Measurements from ENCODE around the gene CCDC102B.
"Not testable (repeated sequence)": the region's sequence is repeated elsewhere in the genome, so short reads cannot be mapped to it uniquely, and the experiment has no call there.

Gene CCDC102B

DNA sequence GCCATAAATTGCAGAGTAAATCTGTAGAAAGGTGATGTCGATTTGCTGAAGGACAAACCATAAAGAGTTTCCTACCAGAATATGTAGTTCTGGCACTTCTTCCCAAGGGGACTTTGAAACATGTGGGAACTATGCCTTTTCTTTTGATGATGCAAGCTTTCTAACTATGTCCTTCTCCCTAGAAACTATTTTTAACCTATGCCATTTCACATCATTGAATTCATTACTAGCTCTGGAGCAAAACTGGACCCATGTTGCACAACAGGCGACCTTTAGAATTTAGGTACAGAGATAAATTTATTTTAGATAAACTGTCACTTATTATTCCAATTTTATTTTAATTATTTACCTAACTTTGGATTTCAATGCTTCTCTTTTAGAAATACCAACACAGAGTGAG lies 186.5 kb downstream of the CCDC102B start:
- no peak for DNase-seq

DNA sequence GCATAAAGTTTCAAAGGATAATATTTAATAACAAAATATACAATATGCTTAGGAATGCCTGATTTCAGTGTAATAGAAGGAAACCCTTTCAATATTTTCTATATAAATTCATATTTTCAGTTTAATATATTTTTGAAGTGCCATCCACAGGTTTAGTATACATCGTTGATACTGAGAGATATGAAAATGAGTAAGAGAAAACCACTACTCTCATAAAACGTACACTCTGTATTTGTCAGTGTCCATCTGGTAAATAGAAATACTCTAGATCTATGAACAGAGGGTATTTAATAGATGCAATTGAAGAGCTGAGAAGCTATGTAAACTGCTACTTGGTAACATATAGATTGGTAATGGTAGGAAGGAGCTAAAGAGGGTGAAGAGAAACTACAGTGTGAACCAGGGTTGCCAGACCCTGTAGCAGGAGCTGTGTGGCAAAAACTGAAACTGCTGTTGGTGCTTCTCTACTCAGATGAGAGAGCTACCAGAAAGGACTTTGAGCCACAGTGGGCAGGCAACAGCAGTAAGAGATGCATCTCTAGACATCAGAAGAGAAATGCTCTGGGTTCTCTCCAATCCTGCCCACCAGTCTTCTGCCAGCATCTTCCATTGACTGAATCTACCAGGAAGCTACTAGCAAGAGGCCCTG lies 187.4 kb downstream of the CCDC102B start:
- DNase-seq: no peak

DNA sequence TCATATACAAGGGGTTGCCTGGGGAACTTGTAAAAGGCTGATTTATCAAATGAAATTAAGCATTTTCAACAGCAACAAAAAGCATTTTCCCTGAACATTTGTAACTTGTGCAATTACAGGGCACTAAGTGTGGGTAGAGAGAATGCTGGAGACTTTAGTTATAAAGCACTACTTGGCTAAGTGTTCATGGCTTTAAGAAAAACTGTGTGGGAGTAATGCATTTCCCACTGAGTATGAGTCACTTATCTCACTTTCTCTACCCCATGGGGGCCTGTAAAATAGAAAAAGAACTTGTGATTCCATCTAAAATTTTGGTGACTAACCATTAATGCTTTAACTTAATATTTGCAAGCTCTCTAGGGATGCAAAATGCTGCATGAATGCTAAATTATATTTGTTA lies 193.4 kb downstream of the CCDC102B start:
- DNase-seq: no peak

DNA sequence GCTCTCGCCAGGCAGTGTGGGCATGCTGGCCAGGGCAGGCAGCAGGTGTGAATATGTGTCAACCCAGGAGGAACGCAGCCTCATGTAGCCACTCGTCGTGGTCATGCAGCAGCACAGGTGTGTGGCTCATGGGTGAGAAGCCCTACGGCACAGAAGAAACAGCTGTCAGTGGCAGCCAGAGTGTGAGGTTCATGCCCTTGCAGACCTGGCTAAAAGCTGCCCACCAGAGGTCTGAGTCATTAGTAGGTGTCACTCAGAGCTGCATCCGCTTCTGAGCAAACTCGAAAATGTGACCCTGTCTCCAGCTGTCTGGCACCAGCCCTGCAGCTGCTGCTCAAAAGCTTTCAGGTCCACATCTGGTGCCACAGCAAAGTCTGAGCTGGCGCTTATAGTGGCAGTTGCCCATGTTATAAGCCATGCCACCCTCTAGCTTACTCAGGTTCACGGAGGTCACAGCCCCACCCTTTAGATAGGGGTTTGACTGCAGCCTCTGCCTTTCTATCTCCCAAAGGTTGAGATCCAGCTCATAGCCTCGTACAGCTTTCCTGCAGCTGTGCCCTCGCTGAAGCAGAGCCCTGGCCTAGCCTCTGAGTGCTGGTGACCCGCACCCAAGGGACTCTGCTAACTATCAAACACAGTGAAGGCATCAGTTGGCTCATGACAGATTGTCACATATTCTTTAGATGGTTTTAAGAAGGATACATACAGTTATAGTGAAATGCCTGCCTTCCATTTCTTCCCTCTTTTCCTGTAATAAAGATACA lies 195.0 kb downstream of the CCDC102B start:
- no peak for DNase-seq

DNA sequence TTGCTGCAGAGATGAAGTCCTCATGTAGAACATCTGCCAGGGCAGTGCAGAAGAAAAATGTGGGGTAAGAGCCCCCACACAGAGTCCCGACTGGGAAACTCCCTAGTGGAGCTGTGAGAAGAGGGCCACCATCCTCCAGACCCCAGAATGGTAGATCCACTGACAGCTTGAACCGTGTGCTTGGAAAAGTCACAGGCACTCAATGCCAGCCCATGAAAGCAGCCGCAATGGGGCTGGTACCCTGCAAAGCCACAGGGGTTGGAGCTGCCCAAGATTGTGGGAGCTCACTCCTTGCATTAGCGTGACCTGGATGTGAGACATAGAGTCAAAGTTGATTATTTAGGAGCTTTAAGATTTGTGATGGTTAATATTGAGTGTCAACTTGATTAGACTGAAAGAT lies 197.8 kb downstream of the CCDC102B start:
- no peak for DNase-seq

DNA sequence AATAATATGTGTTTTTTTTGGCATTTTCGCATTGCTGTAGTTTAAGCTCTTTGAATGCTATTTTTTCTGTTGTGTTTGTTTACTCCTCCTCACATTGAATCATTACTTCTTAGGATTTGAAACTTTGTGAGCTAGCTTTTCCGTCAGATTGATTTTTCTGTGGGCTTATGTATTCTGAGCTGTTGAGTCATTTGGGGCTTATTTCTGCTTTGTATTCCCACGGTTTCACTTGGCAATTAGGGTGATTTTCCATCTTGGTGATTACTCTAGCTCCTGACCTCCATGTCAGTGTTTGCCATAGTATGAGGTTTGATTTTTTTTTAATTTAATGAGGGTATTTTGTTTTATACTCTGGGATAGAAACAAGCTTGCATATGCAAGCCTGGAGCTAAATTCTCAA lies 200.0 kb downstream of the CCDC102B start:
- DNase-seq: no peak

DNA sequence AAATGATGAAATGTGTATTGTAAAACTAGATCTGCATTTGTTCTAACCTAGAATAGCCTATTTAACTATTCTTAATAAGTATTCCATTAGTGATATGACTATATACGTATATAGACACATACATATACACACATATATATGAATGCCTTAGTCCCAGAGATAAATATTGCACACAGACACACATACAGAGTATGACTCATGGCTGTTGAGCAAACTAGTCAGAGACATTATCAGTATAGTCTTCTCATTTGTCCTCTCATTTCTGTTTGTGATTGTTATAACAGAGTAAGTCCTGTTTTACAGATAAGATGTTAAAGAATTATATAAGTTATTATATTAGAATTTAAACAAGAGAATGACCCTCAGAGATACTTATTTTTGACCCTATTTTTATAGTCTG lies 202.5 kb downstream of the CCDC102B start:
- no peak for DNase-seq

DNA sequence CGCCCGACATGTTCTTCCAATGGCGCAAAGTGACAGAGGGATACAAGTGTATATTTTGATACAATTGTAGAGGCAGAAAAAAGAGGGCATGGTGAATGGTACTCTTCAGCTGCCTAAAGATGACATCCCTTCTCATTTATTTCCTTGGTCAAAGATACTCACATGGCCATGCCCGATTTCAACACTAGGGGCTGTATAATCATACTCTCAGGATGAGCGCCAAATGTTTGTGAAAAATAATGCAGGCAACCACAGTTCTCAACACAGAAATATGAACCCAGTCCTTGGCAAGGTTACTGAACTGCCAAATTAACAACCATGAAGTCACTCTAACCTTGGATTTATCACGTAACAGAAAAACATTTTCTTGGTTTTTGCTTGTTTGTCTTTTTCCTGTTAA lies 204.4 kb downstream of the CCDC102B start:
- DNase-seq: no peak

DNA sequence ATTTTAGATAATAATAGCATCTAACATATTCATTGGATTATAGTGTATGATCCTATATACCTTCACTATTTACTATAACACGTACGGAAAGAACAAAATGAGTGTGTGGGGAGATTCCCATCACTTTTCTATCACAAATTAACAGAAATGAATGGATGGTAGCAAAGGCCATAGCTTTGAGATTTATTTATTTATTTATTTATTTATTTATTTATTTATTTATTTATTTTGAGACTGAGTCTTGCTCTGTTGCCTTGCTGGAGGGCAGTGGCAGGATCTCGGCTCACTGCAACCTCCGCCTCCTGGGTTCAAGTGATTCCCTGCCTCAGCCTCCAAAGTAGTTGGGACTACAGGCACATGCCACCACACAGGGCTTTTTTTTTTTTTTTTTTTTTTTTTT lies 208.3 kb downstream of the CCDC102B start:
- not testable (repeated sequence) for DNase-seq

DNA sequence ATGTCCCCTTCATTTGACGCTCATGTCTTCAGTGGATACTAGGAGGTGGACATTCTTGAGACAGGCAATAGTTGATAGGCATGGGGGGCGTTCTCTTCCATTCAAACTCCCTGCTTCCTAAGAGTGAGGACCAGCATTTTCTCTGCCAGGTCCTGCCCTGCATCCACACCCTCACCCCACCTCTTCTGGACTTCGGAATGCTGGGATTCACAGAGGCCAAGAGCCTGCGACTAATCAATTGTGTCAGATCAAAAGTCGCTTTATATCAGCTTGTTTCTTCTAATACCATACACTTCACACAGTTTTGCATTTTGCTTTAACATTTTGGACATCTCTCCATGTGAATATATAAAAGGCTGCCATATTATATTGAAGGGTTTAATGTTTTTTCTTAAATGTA lies 210.7 kb downstream of the CCDC102B start:
- DNase-seq: no peak

DNA sequence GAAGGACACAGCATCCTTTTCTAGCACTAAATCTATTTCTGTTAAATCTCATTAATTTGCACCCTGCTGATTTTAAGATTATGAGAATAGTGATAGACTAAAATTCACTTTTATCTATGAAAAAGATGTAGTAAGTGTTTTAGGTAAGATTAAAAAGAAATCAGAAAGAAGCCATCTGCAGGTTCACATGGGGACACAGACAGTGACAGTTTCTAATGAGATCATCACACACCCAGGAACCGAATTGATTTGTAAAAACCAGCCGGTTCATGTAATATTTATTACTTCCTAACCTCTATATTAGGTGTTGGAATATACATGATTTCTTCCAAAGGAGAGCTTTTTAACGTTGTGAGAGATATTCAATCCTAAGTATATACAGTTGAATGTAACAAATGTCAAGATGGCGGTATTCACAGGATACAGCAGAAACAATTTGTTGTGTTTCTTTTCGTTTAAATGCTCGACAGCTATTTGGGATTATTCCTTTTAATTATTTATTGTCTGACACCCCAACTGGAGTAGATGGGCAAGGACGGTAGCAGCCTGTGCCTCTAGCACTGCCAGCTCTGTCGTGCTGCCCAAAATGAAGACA lies 223.4 kb downstream of the CCDC102B start:
- no peak for DNase-seq

DNA sequence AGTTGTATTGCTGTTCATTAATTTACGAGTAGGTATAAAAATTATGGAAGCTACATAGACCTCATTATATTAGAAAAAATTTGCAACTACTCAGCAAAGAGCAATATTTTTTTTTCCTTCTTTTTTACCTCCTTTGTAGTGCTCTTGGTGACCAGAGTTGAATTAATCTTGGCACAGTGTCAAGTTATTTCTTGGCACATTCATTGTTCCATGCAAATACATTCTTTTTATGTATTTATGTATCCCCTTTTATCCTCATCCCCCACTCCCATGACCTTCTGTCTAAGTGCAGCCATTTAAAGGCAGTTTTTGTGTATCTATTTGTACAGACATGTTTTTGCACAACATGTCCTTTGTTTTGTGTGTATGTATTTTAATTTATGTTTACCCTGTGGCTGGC lies 224.5 kb downstream of the CCDC102B start:
- DNase-seq: no peak

DNA sequence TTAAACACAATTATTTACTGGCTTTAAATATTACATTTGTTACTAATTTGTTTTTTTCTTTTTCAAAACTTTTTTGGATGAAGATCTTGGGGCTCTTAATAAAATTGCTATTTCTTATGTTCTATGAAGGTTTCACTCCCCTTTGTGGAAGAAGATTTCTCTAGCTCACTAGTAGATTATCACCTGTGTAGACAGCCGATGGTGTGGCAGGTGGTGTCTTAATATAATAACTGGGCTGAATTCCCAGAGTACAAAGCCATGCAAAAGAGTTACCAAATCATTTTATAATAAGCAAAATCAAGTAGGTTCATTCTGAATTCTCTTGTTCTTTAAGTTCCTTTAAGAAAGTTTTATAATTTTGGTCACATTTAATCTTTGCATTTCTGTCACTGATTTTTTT lies 233.7 kb downstream of the CCDC102B start:
- DNase-seq: no peak

DNA sequence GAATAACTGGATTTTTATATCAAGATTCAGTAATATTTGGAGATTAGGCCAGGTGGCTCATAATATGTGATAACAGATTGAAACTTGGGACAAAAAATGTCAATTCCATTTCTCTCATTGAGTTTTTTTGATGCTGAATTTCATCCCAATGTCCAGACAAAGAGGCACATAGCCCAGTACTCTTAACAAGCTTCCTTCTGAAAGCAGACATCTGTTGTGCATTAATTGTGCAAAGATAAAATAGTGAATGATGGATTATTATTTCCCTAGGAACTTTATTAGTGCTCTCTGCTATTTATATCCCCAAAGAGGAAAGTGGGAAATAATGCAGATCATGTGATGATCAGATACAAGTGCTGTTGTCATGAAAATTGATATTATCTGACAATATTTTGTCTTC lies 234.1 kb downstream of the CCDC102B start:
- DNase-seq: no peak

DNA sequence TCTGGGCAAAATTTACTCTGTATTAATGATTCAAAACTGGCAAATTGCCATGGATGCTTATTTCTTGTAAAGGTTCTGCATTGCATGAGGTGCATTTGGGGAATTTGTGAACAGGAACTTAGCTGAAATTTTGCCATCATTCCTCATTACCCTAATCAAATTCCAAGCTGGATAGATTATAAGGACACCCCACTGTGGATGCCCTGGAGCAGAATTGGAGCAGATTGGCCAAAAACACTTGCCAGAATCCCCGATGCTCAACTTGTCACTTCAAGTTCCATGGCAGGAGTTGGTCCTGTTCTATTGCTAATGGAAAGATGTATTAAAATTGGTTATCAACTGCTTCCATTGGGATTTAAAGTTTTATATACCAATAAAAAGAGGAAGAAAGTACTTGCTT lies 237.9 kb downstream of the CCDC102B start:
- no peak for DNase-seq

DNA sequence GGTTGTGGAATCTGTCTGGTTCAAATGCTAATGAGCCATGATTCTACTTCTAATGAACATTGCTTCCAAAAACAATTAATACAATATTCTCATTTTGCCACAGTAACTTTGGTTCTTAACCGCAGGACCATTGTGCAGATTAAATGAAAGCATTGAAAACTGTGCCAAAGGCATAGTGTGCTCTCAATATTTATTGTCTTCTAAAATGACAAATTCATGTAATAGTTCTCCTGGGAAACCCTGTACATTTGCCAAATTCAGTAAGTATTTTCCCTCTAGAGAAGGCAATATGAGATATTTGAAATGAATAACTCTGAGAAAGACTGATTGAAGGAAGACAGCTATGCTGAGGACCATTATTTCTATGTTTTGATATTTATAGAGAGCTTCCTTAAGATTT lies 246.3 kb downstream of the CCDC102B start:
- no peak for DNase-seq

DNA sequence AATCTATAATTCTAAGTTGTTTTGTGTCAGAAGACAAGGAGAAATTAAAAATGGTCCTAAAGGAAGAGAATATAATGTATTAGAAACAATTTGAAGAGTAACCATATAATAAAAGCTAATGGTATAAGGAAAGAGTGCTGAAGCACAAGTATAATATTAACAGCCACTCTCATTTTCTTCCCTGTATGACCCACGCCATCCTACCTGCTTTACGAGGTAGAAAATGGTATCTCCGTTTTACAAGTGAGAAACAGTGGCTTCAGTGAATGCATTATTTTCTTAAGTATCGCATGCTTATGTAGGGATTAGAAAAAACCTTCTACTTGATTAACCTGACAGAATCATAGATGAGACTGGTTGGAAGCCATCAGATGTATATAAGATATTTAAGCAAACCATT lies 266.2 kb downstream of the CCDC102B start:
- no peak for DNase-seq

DNA sequence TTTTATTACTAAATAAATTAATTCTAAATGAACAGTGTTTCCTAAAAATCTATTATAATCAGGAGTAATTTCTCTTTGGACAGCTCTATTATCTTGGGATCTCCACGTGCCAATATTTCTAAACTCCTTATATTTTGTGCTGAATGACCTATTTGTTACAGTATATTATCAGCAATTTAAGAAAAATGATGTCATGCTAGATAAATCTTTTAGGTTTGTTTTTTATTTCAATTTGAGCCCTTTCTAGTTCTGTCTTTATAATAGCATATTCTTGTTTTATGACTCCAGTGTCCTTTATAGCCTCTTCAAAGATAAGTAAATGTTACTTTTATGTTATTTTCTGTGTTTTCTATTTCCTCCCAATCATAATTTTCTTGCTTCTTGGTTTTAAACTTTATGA lies 269.2 kb downstream of the CCDC102B start:
- no peak for DNase-seq

DNA sequence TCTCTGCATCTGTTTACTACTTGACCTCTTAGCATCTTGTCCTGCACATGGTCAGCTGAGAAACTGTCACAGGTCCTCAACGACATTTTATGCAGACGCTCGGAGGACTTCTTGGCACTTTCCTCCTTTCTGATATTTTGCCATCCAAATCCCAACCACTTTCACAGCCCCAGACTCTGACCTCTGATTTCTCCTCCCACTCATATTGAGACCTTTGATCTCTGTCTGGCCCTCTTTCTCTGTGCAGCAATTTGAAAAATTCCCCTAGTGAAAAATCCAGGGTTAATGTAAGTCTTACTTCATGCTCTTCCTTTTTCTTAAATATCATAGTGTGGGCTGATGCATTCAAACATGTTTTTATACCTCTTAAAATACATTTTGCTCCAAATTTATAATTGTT lies 273.8 kb downstream of the CCDC102B start:
- DNase-seq: no peak

DNA sequence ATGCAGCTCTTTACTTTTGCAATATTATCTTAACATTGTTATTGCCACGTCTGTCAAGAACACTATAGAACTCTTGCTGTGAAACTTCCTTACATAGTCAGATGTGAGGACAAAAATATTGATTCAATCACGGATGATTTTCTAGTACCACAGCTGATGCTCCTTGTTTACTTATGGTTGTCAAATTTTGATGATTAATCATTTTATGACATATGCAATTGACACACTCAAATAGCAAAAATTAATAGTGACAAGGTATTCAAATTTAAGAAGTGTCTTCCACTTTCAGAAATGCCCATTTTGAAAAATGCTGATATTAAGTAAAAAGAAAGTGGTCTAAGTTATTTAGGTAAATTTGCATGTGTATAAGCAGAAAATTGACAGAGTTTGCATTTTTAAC lies 284.0 kb downstream of the CCDC102B start:
- DNase-seq: no peak

DNA sequence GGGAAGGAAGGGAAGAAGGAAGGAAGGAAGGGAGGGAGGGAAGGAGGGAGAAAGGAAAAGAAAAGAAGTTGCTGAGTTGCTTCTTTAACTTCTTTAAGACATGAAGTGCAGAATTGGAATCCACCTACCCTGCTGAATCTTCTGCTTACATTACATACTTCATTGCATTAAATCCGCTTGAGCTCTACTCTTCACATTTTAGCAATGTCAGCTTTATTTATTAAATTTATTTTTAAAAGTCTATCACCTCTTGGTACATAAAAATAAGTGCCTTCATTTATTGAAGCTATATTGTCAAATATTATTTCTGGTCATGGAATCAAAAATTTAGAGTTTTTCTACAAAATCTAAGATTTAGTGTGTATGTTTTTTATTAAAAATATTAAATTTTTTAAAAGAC lies 284.6 kb downstream of the CCDC102B start:
- no peak for DNase-seq

DNA sequence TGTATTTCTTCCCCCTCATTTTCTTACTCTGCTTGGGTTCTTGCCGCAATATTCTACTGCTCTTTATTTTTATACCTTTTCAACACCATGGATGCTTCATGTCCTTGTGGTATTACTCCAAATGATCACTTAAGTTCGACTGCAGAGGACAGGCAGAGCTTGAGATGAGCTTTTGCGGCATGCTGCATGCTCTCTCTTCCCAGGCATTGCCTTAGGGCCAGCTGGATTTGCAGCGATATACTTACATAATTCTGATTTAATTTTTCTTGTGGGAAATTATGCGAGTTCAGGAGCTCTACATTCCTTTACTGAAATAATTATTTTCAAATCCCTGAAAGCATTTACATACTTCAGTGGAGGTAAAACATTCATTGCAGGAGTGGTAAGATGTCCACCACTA lies 288.1 kb downstream of the CCDC102B start:
- no peak for DNase-seq

DNA sequence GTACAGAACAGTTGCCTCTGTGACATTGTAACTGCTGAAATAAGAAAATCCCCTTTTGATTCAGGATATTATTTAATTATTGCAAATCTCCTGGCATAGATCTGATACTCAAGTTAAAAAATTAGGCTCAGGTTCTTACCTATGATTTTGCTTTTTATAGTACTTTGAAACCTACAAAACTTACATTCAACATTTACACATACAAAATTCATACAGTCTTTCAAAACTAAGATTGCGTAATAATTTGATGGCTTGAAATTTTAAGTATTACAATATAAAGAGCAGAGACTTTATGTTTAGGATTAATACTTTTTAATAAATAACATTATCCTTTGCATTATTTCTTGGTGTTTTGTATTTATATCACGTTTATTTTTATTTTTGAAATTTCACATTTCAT lies 291.1 kb downstream of the CCDC102B start:
- no peak for DNase-seq

DNA sequence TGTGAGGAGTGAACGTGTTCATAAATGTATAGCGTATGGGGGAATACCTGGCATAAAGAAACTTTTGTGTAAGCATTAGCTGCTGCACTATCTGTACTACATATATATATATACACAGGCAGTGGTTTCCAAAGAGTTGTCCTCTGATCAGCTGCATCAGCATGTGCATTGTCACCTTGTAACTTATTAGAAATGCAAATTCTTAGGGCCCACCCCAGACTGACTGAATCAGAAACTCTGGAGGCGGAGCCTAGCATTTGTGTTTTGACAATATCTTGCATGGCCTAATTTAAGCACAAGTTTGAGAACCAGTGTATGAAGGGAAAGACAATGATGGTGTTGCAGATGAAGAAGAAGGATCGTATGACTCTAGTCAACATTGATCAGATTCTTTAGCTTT lies 299.5 kb downstream of the CCDC102B start:
- DNase-seq: no peak

DNA sequence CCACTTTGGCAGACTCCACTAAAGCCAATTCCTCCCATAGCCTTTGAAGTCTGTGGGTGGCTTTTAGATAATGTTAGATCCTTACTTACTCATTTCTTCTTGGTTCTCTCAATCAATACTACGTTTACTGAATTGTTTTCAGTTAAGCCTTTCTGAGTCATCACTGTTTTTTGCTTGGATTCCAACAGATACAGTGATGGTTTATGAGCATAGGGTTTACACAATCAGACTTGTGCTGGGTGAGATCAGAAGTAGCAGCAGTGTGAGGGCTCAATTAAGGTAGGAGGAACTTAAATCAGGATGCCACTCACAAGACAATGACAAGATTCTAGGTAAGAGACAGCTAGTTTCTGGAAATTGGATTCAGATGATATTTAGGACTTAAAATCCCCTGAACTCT lies 305.1 kb downstream of the CCDC102B start:
- no peak for DNase-seq
